ENCODE measurements around the gene OLIG3.

OLIG3 gene

DNA sequence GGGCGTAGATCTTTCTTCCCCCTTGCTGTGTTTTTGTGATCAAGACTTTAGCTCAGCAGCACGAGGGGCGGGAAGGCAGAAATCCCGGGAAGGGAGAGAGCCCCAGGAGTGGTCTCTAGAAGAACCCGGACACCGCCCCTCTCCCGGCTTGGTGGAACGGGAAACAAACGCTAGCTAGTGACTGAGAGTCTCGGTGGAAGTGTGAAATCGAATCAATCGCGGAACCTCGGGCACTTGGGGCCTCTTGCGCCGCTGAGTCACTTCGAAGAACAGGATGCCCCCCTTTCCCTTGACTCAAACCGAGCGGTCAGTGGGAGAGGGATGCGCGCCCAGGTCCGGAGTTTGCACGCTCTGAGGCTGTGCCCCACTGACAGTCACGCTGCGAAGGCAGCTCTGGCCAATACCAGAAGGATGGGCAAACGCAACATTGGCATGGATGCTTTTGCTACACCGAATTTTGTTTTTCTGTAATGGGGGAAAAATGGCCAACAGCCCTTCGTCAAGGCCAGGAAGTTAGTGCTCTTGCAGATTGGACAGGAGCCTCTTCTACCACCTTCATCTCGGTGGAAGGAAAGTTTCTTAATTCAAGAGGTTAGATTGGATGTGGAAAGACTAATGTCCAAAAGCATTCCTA, 1.6 kb upstream of the OLIG3 start:
- DNase-seq (ENCODE audit: low spot score) = no peak

DNA sequence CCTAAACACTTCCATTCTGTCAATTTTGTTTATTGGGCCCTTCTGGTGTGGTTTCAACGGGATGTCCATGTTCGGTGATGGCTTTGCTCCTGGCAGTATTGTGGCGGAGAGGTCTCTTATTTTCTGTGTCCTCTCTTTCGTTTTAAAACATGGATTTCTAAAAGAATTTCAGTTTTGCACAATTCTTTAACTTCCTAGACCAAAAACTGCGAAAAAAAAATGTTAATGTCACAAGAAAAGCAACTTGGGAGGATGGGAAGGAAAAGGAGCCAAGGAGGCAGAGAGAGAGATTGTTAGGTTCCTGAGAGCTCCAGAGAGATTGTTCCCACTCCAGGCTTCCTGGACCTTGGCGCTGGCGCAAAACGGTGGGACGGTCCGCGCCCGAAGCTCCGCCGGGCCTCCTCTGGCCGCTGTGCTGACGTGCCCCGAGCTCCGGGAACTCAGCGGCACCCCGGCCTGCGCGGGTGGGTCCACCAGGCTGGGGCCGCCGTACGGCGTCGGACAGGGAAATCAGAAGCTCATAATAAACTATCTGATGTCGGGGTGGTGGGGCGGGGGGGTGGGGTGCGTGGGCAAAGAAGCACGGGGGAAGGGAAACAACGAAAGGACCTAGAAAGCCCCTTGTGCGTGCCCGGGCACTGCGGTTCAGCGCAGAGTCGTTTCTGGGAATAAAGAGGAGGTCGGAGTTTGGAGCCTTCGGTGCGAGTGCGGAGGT, 951 bp upstream of the OLIG3 start:
- DNase-seq (ENCODE audit: low spot score) = no peak

DNA sequence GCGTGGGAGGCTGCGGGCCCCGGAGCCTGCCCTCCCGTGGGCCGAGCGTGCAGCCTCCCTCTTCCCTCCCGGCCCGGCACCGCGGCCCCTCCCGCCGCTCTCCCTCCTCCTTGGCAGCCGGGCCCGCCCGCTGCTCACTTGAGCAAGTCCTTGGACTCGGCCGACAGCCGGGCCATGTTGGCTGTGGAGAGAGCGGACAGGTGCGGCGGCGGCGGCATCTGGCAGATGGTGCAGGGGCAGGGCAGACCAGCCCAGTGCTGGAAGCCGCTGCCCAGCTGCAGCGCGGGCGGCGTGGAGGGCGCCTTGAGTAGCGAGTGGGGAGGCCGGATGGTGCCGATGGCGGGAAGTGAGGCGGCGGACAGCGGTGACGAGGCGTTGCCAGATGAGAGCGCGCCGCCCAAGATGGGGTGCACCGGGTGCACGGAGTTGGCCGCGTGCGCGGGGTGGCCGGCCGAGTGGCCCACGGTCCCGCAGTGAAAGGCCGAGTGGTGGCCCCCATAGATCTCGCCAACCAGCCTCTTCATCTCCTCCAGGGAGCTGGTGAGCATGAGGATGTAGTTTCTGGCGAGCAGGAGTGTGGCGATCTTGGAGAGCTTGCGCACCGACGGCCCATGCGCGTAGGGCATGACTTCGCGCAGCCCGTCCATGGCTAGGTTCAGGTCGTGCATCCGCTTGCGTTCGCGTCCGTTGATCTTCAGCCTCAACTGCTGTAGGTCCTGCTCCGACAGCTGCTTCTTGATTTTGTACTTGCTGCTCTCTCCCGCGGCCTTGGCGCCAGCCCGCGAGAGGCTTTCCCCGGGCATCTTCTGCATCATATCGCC, 766 bp downstream of the OLIG3 start:
- DNase-seq (ENCODE audit: low spot score) = no peak

DNA sequence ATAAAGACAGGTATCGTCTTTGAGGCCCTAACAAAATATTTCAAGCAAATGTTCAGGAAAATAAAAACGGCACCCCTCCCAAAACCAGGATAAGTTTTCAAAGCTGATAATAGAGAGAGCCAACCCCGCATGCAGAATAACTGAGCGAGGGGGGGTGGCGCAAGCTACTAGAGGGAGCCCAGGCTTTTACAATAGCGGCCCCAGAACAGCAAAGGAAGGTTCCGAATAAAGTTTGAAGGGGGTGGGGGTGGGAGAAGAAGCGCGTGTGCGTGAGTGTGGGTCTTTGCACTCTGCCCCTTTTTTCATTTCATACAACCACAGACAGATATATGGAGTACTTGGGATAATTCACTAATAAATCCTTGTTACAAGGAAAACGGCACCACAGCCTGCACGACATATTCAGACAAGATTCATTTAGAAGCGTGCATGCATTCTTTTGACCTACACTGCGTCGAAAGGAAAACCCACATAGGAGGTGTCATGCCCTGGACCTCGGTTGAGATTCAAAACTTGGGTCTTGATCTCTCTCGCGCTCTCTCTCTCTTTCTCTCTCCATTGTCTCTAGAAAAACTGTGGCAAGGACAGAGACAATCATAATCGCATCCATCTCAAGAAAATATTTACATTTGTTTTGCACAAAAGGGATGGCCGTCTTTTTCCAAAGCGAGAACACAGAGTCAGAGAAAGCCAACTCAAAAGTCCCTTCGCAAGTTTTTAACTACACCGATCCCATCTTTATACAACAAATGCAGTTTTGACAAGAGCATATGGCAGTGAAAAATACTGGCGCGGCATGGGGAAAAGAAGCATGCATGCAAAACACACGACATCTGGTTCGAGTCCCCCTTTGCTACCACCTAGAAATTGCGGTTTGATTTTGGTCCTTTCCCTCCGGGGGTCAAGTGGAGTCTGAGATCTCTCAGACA, 1.6 kb downstream of the OLIG3 start:
- no peak for DNase-seq (ENCODE audit: low spot score)

DNA sequence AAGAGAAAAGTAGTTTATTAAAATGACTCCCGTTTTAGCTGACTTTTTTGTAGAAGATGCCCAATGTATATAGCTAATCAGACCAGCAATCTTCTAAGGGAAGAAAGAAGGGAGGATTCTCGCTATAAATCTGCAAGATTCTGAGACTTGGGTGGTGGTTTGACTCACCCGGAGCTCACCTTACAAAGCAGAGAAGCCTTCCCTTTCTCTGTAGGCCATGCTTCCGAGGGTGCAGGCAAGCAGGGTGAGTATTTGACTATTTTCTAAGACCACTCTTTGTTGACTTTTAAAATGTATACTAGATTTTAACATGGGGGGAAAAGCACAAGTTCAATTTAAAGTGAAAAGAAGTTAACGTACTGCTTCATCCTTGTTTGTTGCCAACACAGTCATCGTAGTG, 2.7 kb downstream of the OLIG3 start:
- DNase-seq (ENCODE audit: low spot score) = no peak

DNA sequence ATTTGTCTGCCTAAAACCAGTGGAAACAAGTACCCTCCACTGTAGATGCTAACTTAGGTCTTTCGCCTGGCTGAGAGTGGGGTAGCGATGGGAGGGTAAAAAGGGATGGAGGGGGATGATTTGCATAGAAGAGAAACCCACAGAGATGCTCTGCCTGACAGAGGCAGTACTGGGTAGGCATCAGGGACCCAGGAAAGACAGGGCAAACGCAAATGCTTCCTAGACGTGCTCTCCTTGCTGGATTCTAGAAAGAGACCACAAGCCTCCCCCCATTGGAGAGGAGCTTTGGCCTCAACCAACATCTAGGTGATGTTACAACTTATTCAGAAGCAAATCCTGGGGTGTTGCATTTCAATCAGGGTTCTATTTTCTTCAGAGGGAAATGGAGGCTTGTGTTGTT, 3.2 kb downstream of the OLIG3 start:
- no peak for DNase-seq (ENCODE audit: low spot score)

DNA sequence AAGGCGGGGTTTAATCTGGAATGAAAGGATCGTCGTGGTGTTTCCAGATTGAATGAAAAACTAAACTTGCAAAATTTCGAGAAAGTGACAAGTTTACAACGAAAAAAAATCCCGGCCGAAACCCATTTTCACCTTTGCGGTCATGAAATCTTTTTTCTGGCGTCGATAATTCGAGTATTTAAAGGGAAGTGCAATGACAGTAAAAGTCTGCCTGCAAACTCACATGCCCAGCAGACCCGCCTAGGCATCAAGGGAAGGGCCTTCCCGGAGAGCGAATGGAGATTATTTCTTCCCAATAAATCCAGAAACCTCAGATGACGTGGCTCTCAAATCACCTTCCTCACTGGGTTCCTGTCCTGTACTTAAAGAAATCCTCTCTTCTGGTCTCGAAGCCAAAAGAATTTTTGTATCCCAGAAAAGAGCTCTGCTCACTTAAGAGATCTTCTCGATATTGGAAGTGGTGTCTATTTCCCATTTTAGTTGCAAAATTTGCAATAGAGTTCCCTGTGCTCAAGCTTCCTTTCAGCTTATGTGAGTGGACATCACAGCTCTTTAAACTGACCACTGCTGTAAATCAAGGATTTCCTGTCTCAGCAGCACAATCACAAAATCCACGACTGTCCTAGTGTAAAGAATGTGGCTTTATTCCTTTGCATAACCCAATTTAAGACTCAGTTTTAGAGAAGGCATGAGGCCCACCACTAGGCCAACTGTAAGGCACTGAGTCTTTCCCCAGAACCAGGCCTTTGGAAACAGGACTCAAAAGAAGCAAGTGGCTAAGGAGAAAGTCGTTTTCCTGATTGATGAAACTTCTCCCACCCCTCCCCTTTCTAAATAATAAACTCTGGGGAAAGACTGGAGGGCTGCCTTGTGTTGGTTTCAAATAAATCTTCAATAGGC, 3.9 kb downstream of the OLIG3 start:
- no peak for DNase-seq (ENCODE audit: low spot score)

DNA sequence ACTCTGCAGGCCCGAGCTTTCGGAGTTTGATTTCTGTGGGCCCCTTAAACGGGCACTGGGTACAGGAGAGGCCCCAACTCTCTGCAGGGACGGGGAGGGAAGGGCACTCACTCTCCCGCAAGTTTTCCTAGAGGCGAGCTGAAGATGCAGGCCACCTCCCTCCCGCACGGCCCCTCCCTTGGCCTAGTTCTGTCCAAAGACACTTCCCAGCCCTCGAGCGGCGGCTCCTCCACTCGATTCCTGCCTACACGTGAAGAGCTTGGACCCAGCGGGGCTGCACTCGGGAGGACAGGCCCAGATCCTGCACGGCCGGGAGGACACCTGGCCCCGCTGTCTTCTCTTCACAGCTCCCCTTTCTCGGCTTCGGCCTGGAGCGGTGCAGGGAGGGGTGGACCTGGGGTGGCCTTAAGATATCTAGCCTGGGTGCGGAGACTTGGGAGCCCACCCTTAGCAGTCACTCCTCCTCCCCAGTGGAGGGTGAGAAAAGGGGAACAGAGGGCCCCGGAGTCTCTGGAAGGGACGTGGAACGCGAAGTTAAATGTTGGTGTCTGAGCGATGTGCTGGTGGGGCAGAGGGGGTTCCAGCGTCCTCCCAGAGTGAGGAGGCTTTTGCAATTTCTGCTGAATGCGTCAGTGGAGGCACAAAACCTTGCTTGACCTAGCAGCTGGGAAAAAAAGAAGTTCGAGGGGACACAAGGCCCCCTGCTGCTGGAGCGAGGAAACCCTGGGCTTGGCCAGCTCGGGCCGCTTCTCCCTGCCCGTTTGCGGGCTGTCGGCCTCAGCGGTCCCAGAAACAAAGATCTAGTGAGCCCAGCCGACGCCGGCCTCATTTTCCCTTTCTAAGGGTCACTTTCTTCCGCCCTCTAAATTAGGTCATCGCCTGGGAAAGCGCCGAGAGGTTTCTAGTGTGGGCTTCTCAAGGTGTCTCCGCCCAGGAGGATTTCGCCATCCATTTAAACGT, 4.9 kb downstream of the OLIG3 start:
- no peak for DNase-seq (ENCODE audit: low spot score)

DNA sequence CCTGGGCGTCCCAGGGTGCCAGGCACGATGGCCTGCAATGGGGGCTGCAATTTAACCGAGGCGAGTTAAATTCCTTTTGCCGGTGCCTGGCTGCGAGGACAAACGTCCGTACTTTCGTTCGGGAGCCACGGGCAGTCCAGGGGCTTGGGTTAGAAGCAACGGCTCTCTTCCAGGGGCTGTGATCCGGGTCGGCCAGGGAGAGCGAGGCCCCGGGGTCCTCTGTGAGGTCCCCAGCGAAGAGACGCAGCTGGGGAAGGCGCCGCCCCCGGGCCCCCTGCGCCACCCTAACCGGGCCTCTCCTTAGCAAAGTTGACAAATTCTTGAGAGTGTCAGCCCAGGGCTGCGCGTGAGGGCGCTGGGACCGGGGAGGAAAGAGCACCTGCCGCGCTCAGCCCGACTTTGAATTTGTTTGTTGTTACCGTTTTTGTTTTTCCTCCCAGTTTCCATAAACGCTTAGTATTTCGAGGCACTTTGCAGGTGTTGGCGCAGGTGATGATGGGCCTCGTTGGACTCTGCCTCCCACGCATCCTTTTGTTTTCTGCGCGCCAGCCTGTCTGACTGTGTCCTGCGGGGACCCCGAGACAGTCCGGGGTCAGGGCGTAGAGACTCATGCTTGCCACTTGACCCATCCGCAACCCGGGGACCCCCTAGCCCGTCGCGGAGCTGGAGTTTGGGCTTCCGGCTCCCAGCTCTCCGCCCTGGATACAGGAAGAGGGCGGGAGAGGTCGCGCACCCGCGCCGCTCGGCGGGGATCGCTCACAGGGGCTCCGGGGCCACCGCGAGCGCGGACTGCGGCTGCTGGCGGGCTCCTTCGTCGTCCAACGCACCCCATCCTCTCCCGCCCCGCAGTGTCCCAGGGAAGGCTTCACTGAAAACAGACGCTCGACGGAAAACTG, 5.8 kb downstream of the OLIG3 start:
- DNase-seq (ENCODE audit: low spot score) = no peak

DNA sequence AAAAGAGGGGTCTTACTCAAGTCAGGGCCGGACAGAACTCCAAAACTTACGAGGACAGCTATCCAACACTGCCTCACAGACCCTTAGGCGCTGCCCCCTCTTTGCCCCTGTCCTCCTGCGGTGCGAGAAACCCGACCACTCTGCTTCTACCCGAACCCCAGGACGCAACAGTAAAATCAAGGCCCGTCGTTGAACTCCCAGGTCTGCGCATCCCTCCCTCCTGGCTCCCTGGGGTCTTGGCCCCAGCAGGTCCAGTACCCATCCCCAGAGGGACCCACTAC, 6.4 kb downstream of the OLIG3 start:
- DNase-seq (ENCODE audit: low spot score) = no peak

DNA sequence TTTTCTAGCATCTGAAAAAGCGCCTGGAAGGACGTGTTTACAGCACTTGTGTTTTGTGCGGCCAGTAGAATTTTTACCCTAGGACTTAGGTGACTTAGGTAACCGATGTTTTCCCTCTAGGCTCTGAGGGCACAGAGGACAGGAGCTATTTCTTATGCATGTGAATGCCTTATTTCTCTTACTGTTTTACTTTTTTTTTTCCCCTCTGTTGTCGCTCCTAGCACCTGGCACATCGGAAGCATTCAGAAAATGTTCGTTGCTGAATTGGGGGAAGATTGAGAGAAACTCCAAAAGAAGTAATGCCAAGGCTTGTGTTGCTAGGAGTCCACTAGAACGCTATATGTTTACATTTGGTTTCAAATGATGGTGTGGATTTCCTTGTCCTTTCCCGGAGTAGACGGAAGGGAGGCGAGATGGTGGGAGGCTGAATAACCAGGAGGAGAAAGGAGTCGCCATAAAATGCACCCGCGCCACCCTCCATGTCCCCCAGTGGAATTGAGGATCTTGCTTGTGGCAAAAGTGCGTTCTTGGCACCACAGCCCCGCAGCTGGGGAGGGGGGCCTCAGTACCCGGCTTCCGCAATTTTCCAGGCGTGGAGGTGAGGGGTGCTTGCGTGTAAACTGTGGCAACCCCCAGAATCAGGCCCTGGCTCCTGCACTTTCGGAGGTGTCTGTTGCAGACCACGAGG, 6.9 kb downstream of the OLIG3 start:
- DNase-seq (ENCODE audit: low spot score) = no peak

DNA sequence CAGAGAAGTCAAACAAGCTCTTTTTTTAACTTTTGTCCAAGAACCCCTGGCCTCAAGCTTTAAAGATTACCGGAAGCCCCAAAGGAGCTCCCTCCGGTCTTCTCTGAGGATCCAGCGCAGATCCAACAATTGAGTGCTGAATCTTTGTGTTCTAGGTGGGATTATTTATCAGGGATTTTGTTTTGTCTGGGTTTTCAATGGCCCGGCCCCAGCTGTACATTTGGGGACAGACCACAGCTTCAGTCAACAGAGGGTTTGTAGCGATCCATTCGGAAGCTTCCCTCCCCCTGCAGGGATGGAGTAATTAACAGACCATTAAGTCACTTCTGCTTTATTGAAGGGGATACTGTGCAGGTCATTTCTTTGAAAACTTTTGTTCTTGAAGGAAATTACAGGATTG, 7.8 kb downstream of the OLIG3 start:
- no peak for DNase-seq (ENCODE audit: low spot score)

DNA sequence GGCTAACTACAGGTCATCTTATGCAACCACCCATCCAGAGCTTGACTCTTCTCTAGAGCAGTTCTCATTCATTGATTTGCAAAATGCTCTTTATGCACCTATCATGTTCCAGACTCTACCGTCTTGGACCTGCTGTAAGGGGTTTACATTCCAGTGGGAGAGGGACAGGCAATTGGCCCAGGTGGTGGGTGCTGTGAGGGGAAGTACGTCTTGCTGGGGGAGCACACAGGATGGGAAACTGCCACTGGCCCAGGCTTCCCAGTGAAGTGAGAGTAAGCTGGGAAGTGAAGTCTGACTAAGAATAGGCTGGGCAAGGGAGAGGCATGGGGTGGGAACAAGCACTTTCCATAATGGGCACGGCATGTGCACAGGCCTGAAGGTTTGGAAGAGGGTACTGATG, 13.8 kb downstream of the OLIG3 start:
- DNase-seq (ENCODE audit: low spot score) = no peak

DNA sequence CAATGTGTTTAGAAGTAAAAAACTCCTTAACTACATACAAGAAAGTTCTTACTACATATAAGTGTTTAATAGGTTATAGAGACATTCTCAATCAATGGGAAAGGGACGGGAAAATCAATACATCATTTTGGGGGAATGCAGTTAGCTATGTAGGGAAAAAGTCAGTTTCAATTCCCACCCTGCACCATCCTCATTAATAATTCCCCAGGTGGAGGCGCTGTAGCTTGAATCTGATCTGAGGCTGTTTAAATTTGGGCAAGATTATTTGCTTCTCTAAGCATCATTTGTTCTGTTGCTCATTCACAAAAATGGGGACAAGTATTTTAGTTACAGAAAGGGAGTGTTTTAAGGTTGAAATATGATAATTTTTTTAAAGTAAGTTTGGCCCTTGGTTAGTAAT, 19.1 kb downstream of the OLIG3 start:
- no peak for DNase-seq (ENCODE audit: low spot score)

DNA sequence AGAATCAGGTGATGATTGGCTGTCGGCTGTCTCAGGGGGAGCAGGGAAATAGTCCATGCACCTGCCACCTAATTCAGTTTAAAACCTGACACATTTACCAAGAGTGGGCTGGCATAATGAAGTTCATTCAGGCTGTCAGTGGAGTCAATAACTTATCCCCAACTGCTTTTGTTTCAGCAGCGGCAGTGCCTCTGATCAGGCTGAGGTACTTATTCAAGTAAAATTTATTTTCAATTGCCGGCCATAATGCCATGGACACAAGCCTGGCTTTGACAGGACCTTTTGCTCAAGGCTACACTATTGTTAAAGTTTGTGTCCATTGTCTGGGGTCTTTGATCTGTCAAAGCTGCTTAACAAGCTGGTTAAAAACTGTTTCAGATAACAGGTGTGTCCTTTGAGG, 20.6 kb downstream of the OLIG3 start:
- DNase-seq (ENCODE audit: low spot score) = no peak

DNA sequence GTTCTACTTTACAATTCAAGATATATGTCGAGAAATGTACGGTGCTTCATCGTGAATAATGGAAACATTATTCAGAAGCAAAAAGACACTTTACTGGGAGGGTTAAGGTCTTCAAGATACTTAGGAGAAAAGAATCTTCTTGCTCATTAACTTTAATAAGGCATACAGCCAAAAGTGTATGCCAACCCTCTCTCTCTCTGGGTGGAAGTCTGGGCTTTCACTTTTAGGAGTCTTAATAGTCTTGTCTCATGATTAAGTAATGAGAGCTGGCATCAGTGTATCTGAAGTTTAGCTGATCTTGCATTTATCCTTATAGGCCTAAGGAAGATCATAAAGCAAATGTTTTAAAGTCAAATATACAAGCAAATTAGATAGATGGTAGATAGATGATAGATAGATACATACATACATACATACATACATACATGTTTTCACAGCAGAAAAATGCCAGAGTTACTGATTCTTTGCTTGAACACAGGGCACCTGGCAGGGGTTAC, 21.5 kb downstream of the OLIG3 start:
- DNase-seq (ENCODE audit: low spot score) = no peak

DNA sequence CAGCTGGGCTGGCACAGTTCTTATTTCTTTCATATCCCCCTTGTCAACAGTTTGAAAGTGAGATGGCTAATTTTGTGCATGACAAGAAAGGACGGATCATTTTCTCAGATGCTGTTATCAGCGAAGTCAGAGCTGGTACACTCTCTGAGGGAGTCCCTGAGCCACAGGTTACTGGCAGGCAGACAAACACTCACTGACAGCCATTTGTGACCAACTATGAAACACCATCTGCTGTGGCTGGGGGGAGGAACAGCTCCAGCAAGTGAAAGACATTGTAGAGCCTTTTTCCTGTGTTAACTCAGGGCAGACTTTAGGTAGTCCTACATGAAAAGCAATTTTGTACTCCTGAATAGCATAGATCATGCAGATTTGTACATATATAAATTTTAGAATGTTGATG, 22.2 kb downstream of the OLIG3 start:
- no peak for DNase-seq (ENCODE audit: low spot score)

DNA sequence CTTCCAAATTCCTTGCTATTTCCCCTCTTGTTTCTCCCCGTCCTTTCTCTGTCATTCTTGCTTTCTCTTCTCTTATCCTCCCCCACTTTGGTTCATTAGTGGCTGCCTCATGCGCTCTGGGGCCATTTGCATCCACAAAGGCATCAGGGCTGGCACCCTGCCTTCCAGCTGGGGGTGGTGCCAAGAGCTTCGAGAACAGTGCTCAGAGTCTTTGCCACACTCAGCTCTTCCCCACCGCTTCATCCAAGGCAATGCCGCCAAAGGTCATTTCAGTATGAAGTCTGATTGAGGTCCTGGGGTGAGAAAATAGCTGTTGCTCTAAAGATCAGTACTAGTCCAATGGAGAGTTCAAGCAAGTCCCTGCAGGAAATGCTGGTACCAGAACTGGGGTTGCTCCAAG, 22.7 kb downstream of the OLIG3 start:
- no peak for DNase-seq (ENCODE audit: low spot score)

Measured in HuH-7.5 (cell line).